Bronchial epithelial cell (primary cell): ENCODE measurements around the gene HOXC11. TPM values are rescaled to one million over a fixed set of nuclear protein-coding genes. Genes with fewer than 3 reads are reported as not detected.

Source experiments
- DNase-seq: peaks from one replicate; pipeline ENCODE4 v3.0.0-alpha.2; 2010; ENCODE audit warnings: low read depth
- FAIRE-seq: peaks from 2 replicates; lab custom pipeline; 2011; peaks lifted over from hg19 to GRCh38; lab: Jason Lieb, UNC
- H3K27me3 ChIP-seq: 2 replicates; pipeline ENCODE4 v1.5.1; 2011; ENCODE audit warnings: low read length; ENCODE audit not compliant: control insufficient read depth, insufficient read depth
- H3K36me3 ChIP-seq: 2 replicates; pipeline ENCODE4 v1.5.1; 2011; ENCODE audit warnings: low read length; ENCODE audit not compliant: control insufficient read depth, insufficient read depth
- H3K4me3 ChIP-seq: 2 replicates; pipeline ENCODE4 v1.5.1; 2011; ENCODE audit warnings: mild to moderate bottlenecking, low read depth, low read length, control low read depth
- total RNA-seq: library from RNA; depleted of rRNA; stranded (reverse); fragments of >200 nt; gene quantifications from 2 replicates; pipeline ENCODE4 v1.2.1, GENCODE V29; 2014
- TF ChIP-seq, protein P1 (sequence below): IDR thresholded peaks from 2 replicates; pipeline ENCODE4 v1.5.1; 2011; ENCODE audit warnings: mild to moderate bottlenecking, moderate library complexity, low read length, control low read depth, inconsistent platforms; ENCODE audit not compliant: insufficient read depth, severe bottlenecking

The HOXC11 gene
- total RNA-seq, 1 donor from 2014 or later = not detected

DNA sequence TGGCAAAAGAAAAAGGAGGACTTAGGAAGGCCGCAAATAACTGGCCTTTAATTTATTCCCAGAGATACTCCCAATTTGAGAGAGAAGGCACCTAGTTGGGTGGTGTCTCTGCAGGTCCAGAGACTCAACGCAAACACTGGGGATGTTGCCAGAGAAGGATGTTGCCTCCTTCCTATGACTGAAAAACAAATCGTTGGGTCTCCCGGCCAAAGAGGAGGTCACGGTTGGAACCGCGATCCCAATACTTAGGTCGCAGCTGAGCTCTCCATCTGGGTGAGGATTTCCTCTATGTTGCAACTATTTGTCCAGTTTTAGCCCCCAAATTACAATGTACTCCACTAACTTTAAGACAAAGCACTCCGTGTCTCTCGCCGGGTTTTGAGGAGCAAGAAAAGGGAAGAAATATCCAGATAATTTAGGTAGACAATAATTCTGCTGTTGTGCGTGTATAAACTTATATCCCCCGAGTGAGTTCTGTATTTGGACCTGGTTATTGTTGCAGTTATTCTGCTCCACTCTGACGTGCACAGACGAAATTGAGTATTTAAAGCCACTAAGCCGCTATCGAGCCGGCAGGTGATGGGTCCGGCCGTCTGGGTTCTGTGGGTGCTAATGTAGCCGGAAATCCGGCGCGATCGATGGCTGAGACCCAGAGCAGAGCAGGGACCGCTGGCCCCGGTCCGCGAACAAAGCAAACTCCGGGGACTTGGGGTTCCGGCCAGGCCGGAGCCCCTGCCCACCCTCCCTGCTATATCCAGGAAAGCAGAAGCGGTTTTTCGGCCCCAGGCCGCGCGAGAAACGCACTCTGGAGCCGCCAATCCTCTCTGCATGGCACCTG, 12.5 kb upstream of the HOXC11 start:
- H3K27me3 ChIP-seq = peaks cover 79% of the 10 kb centered on the region
- no peak overlapping the region for H3K4me3 ChIP-seq
- DNase-seq (no peak), FAIRE-seq (no peak)
- H3K36me3 ChIP-seq = no peaks in the 10 kb centered on the region
- TF ChIP-seq, protein P1, sequence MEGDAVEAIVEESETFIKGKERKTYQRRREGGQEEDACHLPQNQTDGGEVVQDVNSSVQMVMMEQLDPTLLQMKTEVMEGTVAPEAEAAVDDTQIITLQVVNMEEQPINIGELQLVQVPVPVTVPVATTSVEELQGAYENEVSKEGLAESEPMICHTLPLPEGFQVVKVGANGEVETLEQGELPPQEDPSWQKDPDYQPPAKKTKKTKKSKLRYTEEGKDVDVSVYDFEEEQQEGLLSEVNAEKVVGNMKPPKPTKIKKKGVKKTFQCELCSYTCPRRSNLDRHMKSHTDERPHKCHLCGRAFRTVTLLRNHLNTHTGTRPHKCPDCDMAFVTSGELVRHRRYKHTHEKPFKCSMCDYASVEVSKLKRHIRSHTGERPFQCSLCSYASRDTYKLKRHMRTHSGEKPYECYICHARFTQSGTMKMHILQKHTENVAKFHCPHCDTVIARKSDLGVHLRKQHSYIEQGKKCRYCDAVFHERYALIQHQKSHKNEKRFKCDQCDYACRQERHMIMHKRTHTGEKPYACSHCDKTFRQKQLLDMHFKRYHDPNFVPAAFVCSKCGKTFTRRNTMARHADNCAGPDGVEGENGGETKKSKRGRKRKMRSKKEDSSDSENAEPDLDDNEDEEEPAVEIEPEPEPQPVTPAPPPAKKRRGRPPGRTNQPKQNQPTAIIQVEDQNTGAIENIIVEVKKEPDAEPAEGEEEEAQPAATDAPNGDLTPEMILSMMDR = no peak

DNA sequence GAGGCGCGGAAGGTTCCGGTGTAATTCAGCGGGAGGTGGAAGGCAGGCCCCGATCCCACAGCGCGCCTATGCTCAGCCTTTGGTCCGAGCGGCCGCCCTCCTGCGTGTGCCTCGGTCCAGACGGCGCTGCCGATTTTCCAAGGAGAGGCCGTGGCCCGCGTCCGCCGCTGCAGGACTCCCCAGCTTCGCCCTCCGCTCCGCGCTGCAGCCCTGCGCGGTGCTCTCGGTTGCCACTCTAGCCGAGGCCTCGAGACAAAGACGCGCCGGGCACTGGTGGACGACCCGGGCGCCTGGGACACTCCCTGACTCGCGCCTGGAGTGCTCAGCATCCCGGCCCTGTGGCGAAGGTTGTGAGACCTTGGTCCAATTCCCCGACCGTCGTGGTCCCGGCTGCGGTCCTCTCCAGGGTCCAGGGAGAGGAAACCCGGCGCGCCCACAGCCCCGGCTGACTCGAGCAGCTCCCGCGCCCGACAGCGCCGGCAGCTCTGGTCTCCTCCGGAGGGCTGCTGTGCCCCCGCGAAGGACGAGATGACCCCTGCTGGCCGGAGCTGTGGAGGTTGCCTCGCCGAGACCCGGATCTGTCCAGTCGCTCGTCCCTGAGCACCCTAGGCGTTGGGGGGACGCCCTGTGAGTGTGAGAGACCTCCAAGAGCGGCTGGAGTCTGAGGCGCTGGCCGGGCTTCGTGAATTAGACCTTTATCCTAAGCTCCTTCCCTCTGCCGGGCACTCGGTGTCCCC, 11.7 kb upstream of the HOXC11 start:
- Histone ChIP-seq H3K27me3 (peaks cover 78% of the 10 kb centered on the region), H3K36me3 (no peaks in the 10 kb centered on the region), H3K4me3 (no peak overlapping the region)
- DNase-seq (no peak), FAIRE-seq (no peak)
- TF ChIP-seq, protein P1 = no peak

DNA sequence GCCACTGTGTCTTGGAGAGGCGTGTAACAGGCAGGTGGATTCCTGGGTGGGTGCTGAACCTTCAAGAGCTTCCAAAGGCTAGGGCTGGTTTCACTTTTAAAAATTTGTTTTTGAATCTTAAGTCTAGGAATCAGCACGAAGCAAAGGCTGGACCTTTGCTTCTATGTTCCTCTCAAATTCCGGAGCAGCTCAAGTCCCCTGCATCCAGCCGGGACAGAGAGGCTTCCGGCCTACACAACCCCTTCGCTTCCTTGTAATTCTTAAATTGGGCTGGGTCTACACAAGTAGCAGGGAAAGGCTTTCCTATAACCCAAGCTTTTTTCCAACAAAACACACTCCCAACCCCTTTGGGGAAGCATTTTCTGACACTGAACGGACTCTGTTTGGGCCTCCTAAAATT, 9.9 kb upstream of the HOXC11 start:
- Histone ChIP-seq H3K4me3 (no peak overlapping the region), H3K27me3 (peaks cover 79% of the 10 kb centered on the region), H3K36me3 (no peaks in the 10 kb centered on the region)
- FAIRE-seq (no peak), DNase-seq (no peak)
- TF ChIP-seq, protein P1 = no peak

DNA sequence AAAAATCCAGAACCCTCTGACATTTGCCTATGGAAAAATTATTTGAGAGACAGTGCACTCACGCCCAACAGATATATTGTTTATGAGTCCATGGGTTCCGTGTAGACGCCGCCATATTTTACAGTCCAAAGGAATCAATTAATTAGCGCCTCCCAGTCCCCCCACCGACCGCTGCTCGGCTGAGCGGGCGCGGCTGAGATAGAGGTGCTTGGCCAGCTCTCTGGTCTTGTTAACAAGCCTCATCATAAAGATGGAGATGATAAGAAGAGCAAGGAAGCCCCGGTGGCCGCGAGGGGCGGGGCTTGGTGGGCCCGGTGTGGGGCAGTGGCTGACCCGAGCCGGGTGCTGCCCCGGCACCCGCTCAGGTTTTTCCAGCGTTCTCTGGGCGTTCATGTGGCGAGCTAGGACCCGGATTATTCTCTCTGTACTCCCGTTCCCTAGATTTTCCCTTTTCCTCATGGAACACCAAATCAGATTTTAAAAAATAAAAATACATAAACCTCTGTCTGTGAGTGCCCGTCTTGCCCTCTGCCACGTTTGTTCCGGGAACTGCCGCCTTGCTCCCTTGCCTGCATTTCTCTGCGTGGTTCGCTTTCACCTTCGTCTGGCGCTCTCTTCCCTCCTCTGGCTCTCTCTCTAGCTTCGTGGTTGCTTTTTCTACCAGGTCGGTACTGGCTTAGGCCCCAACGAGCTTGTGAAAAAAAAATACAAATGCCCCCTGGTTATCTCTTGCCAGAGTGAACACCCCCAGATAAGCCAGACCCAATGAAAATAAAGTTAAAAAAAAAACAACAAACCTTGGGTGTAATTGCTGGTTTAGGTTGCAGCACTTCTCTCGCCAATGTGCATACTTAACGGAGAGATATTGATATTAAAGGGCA, 9.3 kb upstream of the HOXC11 start:
- no peak for DNase-seq
- H3K36me3 ChIP-seq = no peaks in the 10 kb centered on the region
- H3K4me3 ChIP-seq = no peak overlapping the region
- no peak for FAIRE-seq
- H3K27me3 ChIP-seq = peaks cover 79% of the 10 kb centered on the region
- TF ChIP-seq, protein P1 = no peak

DNA sequence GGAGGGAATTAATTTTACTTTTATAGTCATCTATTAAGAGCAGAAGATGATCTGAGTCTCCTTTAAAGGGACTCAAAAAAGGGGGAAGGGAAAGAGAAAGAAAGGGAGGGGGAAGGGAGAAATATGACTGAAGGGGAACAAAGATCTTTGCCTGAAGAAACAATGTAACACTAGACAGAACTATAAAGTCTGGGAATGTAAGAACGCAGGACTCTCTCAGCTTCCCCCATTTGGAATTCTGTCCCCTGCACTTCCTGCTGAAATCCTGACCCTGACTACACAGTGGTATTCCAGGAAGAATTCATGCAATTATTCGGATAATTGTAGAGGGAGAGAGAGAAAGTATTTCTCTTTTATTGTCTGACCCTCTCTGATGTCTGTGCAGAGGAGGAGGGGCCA, 8.6 kb upstream of the HOXC11 start:
- TF ChIP-seq, protein P1 = no peak
- H3K4me3 ChIP-seq = no peak overlapping the region
- H3K36me3 ChIP-seq = no peaks in the 10 kb centered on the region
- H3K27me3 ChIP-seq = peaks cover 83% of the 10 kb centered on the region
- FAIRE-seq (no peak), DNase-seq (no peak)
